K562 (cell line): ENCODE measurements around the gene MYO6. TPM values are rescaled to one million over a fixed set of nuclear protein-coding genes. Genes with fewer than 3 reads are reported as not detected.

Experiments
- EHMT2 ChIP-seq: fragments of 450-650 bp; IDR thresholded peaks from 2 replicates; pipeline ENCODE4 v1.6.1; 2018; ENCODE audit warnings: antibody characterized with exemption
- HMGN3 ChIP-seq: IDR thresholded peaks from 2 replicates; pipeline ENCODE4 v1.6.1; 2011; ENCODE audit warnings: borderline replicate concordance, low read depth, mild to moderate bottlenecking, mixed read lengths, low read length; ENCODE audit not compliant: insufficient read length; ENCODE audit errors: extremely low read depth
- MIER1 ChIP-seq: fragments of 450-650 bp; IDR thresholded peaks from 2 replicates; pipeline ENCODE4 v1.6.1; 2016; ENCODE audit warnings: antibody characterized with exemption, mild to moderate bottlenecking, low read depth
- MTF1 ChIP-seq: fragments of 250-450 bp; sonication (Bioruptor Pico); IDR thresholded peaks from 2 replicates; pipeline ENCODE4 v1.9.0; 2021; ENCODE audit warnings: moderate library complexity, mild to moderate bottlenecking, inconsistent platforms, borderline replicate concordance
- TAF15 ChIP-seq: fragments of 200-400 bp; formaldehyde crosslinking; IDR thresholded peaks from 2 replicates; pipeline ENCODE4 v1.6.1; 2017; ENCODE audit warnings: mild to moderate bottlenecking, low read depth, low read length, moderate library complexity
- polyA plus RNA-seq, 8 experiments: library from polyadenylated mRNA; depleted of rRNA in 4 of 8; stranded (reverse) in 5 of 8; unstranded in 3 of 8; fragments of >200 nt; fragmentation: Nextera tagmentation in 2 of 8; fragmentation: Illumina TruSeq in 1 of 8; extraction: Ambion mirVana in 2 of 8; extraction: Trizol in 1 of 8; gene quantifications; 2 replicates each; pipeline versions ENCODE4 v1.2.1 to v1.2.3, GENCODE V29; 2011 to 2014; ENCODE audit warnings: inconsistent platforms in 1 of 8, missing spikeins in 1 of 8
- total RNA-seq, 7 experiments: library from RNA; depleted of rRNA in 6 of 7; stranded (reverse); fragments of >200 nt in 6 of 7; fragmentation: Illumina TruSeq in 2 of 7; extraction: Trizol in 2 of 7; gene quantifications; 2 replicates each; pipeline versions ENCODE4 v1.2.1 to v1.2.3, GENCODE V29; 2011 to 2021; ENCODE audit warnings: low replicate concordance in 1 of 7
- TF ChIP-seq, protein P1 (sequence below): fragments of 250-450 bp; sonication (Bioruptor Pico); IDR thresholded peaks from 2 replicates; pipeline ENCODE4 v1.4.0; 2020; ENCODE audit warnings: mild to moderate bottlenecking
- TF ChIP-seq, protein P2 (sequence below): fragments of 450-650 bp; formaldehyde crosslinking; IDR thresholded peaks from 2 replicates; pipeline ENCODE4 v1.4.0; 2020; ENCODE audit warnings: mild to moderate bottlenecking, moderate library complexity
- TF ChIP-seq, protein P3 (sequence below): fragments of 450-650 bp; formaldehyde crosslinking; IDR thresholded peaks from 2 replicates; pipeline ENCODE4 v1.4.0; 2022; ENCODE audit warnings: mild to moderate bottlenecking, moderate library complexity
- TF ChIP-seq, protein P4 (sequence below), 2 experiments: fragments of 450-650 bp; formaldehyde crosslinking in 1 of 2; IDR thresholded peaks; 2 replicates each; pipeline versions ENCODE4 v1.4.0 to v1.6.1; 2014 to 2020; ENCODE audit warnings: mild to moderate bottlenecking in 2 of 2, borderline replicate concordance in 1 of 2, low read depth in 1 of 2
- TF ChIP-seq, protein P5 (sequence below): sonication (generic); IDR thresholded peaks from 2 replicates; pipeline ENCODE4 v1.6.1; 2016

Gene MYO6
- total and polyA plus RNA-seq, 9 of the 15 experiments (the other 6 are each of a cell fraction or from before 2014, with no cell fraction given) = 1.3 to 5.5 (median 2.7) TPM

DNA sequence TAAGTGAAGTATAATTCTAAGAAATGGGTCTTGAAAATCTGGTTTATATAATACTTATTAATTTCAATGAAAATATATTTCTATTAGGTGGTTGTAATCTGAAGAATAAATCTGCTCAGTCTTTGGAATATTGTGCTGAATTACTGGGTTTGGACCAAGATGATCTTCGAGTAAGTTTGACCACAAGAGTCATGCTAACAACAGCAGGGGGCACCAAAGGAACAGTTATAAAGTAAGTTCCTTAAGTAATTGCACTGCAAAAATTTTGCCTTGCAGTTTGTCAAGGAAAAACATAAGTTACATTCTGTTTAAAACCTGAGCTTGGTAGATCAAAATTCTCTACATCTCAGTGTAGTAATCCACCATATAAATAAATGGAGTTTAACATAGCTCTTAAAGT lies 106.0 kb downstream of the MYO6 start (continued):
- TF ChIP-seq MTF1 (CRISPR knock-in tag) (no peak), MIER1 (no peak), EHMT2 (no peak), TAF15 (no peak), HMGN3 (no peak)
- TF ChIP-seq, protein P1, sequence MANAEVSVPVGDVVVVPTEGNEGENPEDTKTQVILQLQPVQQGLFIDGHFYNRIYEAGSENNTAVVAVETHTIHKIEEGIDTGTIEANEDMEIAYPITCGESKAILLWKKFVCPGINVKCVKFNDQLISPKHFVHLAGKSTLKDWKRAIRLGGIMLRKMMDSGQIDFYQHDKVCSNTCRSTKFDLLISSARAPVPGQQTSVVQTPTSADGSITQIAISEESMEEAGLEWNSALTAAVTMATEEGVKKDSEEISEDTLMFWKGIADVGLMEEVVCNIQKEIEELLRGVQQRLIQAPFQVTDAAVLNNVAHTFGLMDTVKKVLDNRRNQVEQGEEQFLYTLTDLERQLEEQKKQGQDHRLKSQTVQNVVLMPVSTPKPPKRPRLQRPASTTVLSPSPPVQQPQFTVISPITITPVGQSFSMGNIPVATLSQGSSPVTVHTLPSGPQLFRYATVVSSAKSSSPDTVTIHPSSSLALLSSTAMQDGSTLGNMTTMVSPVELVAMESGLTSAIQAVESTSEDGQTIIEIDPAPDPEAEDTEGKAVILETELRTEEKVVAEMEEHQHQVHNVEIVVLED = no peak
- TF ChIP-seq, protein P2, sequence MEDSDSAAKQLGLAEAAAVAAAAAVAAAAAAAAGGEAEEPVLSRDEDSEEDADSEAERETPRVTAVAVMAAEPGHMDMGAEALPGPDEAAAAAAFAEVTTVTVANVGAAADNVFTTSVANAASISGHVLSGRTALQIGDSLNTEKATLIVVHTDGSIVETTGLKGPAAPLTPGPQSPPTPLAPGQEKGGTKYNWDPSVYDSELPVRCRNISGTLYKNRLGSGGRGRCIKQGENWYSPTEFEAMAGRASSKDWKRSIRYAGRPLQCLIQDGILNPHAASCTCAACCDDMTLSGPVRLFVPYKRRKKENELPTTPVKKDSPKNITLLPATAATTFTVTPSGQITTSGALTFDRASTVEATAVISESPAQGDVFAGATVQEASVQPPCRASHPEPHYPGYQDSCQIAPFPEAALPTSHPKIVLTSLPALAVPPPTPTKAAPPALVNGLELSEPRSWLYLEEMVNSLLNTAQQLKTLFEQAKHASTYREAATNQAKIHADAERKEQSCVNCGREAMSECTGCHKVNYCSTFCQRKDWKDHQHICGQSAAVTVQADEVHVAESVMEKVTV (CRISPR knock-in tag) = 0 out of 2 replicates have a peak, but pooled peaks have one; percentile 8
- TF ChIP-seq, protein P3, sequence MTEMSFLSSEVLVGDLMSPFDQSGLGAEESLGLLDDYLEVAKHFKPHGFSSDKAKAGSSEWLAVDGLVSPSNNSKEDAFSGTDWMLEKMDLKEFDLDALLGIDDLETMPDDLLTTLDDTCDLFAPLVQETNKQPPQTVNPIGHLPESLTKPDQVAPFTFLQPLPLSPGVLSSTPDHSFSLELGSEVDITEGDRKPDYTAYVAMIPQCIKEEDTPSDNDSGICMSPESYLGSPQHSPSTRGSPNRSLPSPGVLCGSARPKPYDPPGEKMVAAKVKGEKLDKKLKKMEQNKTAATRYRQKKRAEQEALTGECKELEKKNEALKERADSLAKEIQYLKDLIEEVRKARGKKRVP = no peak
- TF ChIP-seq, protein P4, sequence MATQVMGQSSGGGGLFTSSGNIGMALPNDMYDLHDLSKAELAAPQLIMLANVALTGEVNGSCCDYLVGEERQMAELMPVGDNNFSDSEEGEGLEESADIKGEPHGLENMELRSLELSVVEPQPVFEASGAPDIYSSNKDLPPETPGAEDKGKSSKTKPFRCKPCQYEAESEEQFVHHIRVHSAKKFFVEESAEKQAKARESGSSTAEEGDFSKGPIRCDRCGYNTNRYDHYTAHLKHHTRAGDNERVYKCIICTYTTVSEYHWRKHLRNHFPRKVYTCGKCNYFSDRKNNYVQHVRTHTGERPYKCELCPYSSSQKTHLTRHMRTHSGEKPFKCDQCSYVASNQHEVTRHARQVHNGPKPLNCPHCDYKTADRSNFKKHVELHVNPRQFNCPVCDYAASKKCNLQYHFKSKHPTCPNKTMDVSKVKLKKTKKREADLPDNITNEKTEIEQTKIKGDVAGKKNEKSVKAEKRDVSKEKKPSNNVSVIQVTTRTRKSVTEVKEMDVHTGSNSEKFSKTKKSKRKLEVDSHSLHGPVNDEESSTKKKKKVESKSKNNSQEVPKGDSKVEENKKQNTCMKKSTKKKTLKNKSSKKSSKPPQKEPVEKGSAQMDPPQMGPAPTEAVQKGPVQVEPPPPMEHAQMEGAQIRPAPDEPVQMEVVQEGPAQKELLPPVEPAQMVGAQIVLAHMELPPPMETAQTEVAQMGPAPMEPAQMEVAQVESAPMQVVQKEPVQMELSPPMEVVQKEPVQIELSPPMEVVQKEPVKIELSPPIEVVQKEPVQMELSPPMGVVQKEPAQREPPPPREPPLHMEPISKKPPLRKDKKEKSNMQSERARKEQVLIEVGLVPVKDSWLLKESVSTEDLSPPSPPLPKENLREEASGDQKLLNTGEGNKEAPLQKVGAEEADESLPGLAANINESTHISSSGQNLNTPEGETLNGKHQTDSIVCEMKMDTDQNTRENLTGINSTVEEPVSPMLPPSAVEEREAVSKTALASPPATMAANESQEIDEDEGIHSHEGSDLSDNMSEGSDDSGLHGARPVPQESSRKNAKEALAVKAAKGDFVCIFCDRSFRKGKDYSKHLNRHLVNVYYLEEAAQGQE (IDR thresholded peaks at IDR 0.05; ENCODE audit: borderline replicate concordance) = peak; percentile 28; the same call in 1 of the 2 replicates
- TF ChIP-seq, protein P4 (CRISPR knock-in tag; IDR thresholded peaks at IDR 0.05; ENCODE audit: low read depth) = no peak
- TF ChIP-seq, protein P5, sequence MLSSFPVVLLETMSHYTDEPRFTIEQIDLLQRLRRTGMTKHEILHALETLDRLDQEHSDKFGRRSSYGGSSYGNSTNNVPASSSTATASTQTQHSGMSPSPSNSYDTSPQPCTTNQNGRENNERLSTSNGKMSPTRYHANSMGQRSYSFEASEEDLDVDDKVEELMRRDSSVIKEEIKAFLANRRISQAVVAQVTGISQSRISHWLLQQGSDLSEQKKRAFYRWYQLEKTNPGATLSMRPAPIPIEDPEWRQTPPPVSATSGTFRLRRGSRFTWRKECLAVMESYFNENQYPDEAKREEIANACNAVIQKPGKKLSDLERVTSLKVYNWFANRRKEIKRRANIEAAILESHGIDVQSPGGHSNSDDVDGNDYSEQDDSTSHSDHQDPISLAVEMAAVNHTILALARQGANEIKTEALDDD = no peak
